HG02678 (cell line): Measurements from ENCODE around the gene RAB31.
"Not testable (repeated sequence)": the region's sequence is repeated elsewhere in the genome, so short reads cannot be mapped to it uniquely, and the experiment has no call there.

Source experiments
- ATAC-seq: cut with Tn5 transposase; IDR thresholded peaks from one replicate; pipeline ENCODE4 v1.9.1; 2021; ENCODE audit warnings: mild to moderate bottlenecking, moderate library complexity; ENCODE audit not compliant: unreplicated experiment

Gene RAB31

GRCh38 chr18:9854801-9855676 lies 146.9 kb downstream of the RAB31 start:
- no peak for ATAC-seq

GRCh38 chr18:9855681-9856080 lies 147.6 kb downstream of the RAB31 start:
- no peak for ATAC-seq

GRCh38 chr18:9856092-9856491 lies 148.0 kb downstream of the RAB31 start:
- no peak for ATAC-seq

GRCh38 chr18:9857479-9857998 lies 149.4 kb downstream of the RAB31 start:
- not testable (repeated sequence) for ATAC-seq

- ATAC-seq, result no peak
These were observed 150.5 kb downstream of the RAB31 start for GRCh38 chr18:9858642-9859041.

GRCh38 chr18:9859232-9859631 lies 151.1 kb downstream of the RAB31 start:
- ATAC-seq, result no peak

- ATAC-seq, result no peak
These were observed 152.6 kb downstream of the RAB31 start for GRCh38 chr18:9860682-9861081.

GRCh38 chr18:9861157-9861556 lies 153.1 kb downstream of the RAB31 start:
- ATAC-seq, result peak; percentile 72

- ATAC-seq, result peak; percentile 63
These were observed 153.8 kb downstream of the RAB31 start for GRCh38 chr18:9861933-9862332.

- ATAC-seq, result no peak
These were observed 154.6 kb downstream of the RAB31 start for GRCh38 chr18:9862686-9863085.

- ATAC-seq, result no peak
These were observed 155.2 kb downstream of the RAB31 start for GRCh38 chr18:9863282-9863681.

GRCh38 chr18:9865764-9866490 lies 157.8 kb downstream of the RAB31 start:
- no peak for ATAC-seq

GRCh38 chr18:9866627-9867026 lies 158.5 kb downstream of the RAB31 start:
- ATAC-seq, result no peak

GRCh38 chr18:9867071-9867594 lies 159.0 kb downstream of the RAB31 start:
- no peak for ATAC-seq

GRCh38 chr18:9868857-9869714 lies 161.0 kb downstream of the RAB31 start:
- ATAC-seq, result no peak

GRCh38 chr18:9869715-9870430 lies 161.8 kb downstream of the RAB31 start:
- no peak for ATAC-seq

GRCh38 chr18:9870431-9871008 lies 162.4 kb downstream of the RAB31 start:
- ATAC-seq, result no peak

GRCh38 chr18:9871244-9871746 lies 163.2 kb downstream of the RAB31 start:
- no peak for ATAC-seq

GRCh38 chr18:9872823-9873222 lies 164.7 kb downstream of the RAB31 start:
- no peak for ATAC-seq
